ENCODE measurements around the gene ORM2. TPM values are rescaled to one million over a fixed set of nuclear protein-coding genes. Genes with fewer than 3 reads are reported as not detected.

Gene ORM2
- total RNA-seq, 4 donors from 2014 or later = not detected

DNA sequence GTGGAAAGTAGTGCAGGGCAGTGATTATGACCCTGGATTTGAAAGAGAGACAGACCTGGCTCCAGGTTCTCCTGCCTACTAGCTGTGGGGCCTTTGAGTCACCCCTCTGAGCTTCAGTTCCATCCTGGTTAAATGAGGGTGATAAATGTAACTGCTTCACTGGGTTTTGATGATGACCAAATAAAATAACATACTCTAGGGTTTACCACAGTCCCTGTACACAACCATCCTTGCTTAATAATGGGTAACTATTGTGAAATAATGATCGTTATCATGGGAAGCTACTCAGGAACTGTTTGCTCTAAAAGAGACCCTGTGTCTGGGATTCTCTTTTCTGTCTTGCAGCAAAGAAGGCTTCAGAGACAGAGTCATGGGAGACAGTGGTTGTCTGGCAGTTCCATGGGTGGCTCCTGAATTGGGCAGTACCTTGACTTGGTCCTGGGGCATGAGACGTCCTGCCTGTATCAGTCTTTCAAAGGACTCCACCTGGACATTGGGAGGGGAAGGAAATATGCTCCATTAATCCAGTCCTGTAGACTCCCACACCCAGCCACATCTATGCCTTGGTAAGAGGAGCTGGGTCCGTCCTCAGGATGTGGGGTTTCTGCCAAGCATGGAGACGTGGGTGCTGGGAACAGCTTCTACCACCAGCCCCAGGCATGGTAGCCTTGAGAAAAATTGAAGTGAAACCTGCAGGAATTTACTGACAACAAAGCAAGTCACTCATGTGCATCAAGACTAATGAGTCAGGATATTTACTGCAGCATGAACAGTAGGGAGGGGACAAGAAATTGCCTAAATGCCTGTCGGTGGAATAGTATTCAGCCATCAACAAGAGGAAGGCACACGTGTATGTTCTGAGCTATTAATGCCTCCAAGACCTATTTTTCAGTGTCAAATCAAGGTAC, 34.7 kb downstream of the ORM2 start:
- Histone ChIP-seq H3K4me3 (no peak overlapping the region), H3K27me3 (no peaks in the 10 kb centered on the region), H3K27ac (peak overlapping the region in 3 of 4 donors; percentile 65 to 74 (median 67)), H3K4me1 (peaks cover 0 to 48% (median 12%) of the 10 kb centered on the region in 4 donors), H3K36me3 (peaks cover 0 to 92% (median 30%) of the 10 kb centered on the region in 3 donors), H3K9me3 (no peaks in the 10 kb centered on the region)
- 77 to 81% methylated on average over 5 to 6 of the region's 6 CpGs for WGBS, 2 donors
- TF ChIP-seq POLR2A (IDR thresholded peaks at IDR 0.05) = no peak
- peak in 1 of 2 donors; percentile 56 for TF ChIP-seq EP300 (IDR thresholded peaks at IDR 0.05)
- DNase-seq (ENCODE audit: low spot score in 2 of 2) = no peak

- H3K9me3 ChIP-seq = no peaks in the 10 kb centered on the region
- H3K4me1 ChIP-seq = peaks cover 0 to 48% (median 12%) of the 10 kb centered on the region in 4 donors
- TF ChIP-seq EP300 (IDR thresholded peaks at IDR 0.05) (no peak), POLR2A (IDR thresholded peaks at IDR 0.05) (no peak), CTCF (IDR thresholded peaks at IDR 0.05) (no peak)
- H3K27me3 ChIP-seq = no peaks in the 10 kb centered on the region
- peaks cover 0 to 89% (median 23%) of the 10 kb centered on the region in 3 donors for H3K36me3 ChIP-seq
- no peak overlapping the region for H3K4me3 ChIP-seq
- DNase-seq (ENCODE audit: low spot score in 2 of 2) = no peak
- WGBS, 2 donors = 92 to 94% methylated on average over 2 of the region's 2 CpGs
- H3K27ac ChIP-seq = peak overlapping the region in 3 of 4 donors; percentile 62 to 74 (median 65)
Measured at GRCh38 chr9:114365194-114365593, 35.5 kb downstream of the ORM2 start.

DNA sequence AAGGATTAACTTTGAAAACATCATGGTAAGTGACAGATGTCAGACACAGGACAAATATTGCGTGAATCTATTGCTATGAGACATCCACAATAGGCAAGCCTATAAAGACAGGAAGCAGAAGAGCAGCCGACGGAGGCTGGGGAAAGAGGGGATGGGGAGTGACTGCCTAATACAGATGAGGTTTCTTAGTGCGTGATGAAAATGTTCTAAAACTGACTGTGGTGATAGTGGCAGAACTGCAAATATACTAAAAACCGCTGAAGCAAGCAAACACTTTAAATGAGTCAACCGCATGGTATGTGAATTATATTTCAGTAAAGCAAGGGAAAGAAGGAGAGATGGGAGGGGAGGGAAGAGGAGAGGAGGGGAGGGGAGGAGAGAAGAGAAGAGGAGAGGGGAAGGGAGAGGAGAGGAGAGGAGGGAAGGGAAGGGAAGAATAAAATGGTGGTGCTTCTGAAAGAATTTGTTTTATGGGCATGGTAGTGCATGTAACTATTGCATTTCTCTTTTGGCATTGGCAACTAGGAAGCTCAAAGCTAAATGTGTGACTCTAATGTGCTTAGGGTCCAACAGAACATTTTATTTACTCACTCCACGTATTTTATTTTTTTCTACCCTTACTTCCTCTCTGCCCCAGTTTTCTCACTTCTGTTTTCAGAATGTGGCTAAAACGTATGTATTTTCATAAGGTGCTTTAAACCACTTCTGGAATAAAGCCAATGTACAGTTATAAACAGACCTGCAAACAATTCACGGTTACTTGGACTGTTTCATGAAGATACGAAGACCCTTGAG, 36.9 kb downstream of the ORM2 start:
- H3K27me3 ChIP-seq = no peaks in the 10 kb centered on the region
- 47 to 52% methylated on average over 10 of the region's 10 CpGs for WGBS, 2 donors
- H3K4me1 ChIP-seq = peaks cover 0 to 59% (median 16%) of the 10 kb centered on the region in 4 donors
- peaks cover 0 to 81% (median 16%) of the 10 kb centered on the region in 3 donors for H3K36me3 ChIP-seq
- DNase-seq (ENCODE audit: low spot score in 2 of 2) = no peak
- H3K27ac ChIP-seq = peak overlapping the region in 3 of 4 donors; percentile 62 to 74 (median 66)
- H3K9me3 ChIP-seq = no peaks in the 10 kb centered on the region
- TF ChIP-seq POLR2A (IDR thresholded peaks at IDR 0.05) (no peak), EP300 (IDR thresholded peaks at IDR 0.05) (no peak), CTCF (IDR thresholded peaks at IDR 0.05) (no peak)
- H3K4me3 ChIP-seq = no peak overlapping the region

GRCh38 chr9:114367366-114367765, 37.7 kb downstream of the ORM2 start:
- DNase-seq (ENCODE audit: low spot score in 2 of 2) = no peak
- 72 to 85% methylated on average over 3 to 6 of the region's 6 CpGs for WGBS, 2 donors
- Histone ChIP-seq H3K27ac (peak overlapping the region in 3 of 4 donors; percentile 62 to 74 (median 66)), H3K4me3 (no peak overlapping the region), H3K4me1 (peaks cover 0 to 66% (median 20%) of the 10 kb centered on the region in 4 donors), H3K36me3 (peaks cover 0 to 80% (median 8%) of the 10 kb centered on the region in 3 donors), H3K9me3 (no peaks in the 10 kb centered on the region), H3K27me3 (no peaks in the 10 kb centered on the region)
- TF ChIP-seq CTCF (IDR thresholded peaks at IDR 0.05) (no peak), POLR2A (IDR thresholded peaks at IDR 0.05) (no peak), EP300 (IDR thresholded peaks at IDR 0.05) (no peak)

DNA sequence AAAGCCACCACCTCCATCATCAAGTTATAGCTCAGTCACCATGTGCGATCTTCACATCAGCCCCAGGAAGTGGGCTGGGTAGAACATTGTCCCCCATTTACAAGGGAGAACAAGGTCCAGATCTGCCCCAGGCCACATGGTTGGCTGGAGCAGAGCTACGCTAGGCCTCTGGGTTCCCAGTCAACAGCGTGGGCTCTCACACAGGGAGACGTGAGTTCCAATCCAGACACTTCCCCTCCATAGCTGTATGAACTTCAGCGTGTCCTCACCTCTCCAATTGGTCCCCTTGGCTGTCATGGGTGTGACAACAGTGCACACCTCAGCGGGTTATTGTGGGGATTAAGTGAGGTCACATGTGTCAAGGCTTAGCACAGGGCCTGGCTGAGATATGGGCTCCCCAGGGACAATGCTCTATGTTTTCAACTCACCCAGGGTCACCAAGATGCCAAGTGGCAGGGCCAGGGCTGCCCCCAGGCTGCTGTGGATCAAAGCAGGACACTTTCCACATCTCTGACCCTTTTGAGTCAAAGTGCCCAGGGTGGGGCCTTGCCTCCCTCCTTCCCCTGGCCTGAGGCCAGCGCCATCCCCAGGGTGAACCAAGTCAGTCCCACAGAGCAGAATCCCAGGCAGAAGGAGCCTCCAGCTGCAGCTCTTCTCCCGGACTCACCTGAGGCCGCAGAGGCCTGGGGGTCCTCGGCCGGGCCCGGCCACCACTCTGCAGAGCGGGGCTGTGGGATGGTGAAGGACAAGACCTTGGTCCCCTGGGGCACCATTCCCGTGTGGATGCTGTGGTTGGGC, 38.3 kb downstream of the ORM2 start:
- no peak for DNase-seq (ENCODE audit: low spot score in 2 of 2)
- 90 to 94% methylated on average over 14 of the region's 14 CpGs for WGBS, 2 donors
- H3K4me1 ChIP-seq = peaks cover 0 to 71% (median 23%) of the 10 kb centered on the region in 4 donors
- TF ChIP-seq EP300 (IDR thresholded peaks at IDR 0.05) (no peak), CTCF (IDR thresholded peaks at IDR 0.05) (no peak), POLR2A (IDR thresholded peaks at IDR 0.05) (no peak)
- H3K36me3 ChIP-seq = peaks cover 0 to 77% (median 6%) of the 10 kb centered on the region in 3 donors
- H3K27ac ChIP-seq = peak overlapping the region in 3 of 4 donors; percentile 62 to 74 (median 66)
- no peaks in the 10 kb centered on the region for H3K27me3 ChIP-seq
- H3K4me3 ChIP-seq = no peak overlapping the region
- no peaks in the 10 kb centered on the region for H3K9me3 ChIP-seq

Measured in tibial nerve (tissue), 4 donors.